ENCODE results near the gene TLR3.

GRCh38 chr4:186023975-186024374 is 45.0 kb upstream of the TLR3 start:
- TF ChIP-seq CTCF (IDR thresholded peaks at IDR 0.05), result no peak
- no peak for TF ChIP-seq POLR2A (IDR thresholded peaks at IDR 0.05)

Measured in testis (tissue), 2 donors.